GM03348 (cell line): ENCODE results near the gene E4F1.
A peak's percentile ranks its signal among the peaks of the same experiment; 100 is the strongest.
"Not testable (repeated sequence)": the region's sequence is repeated elsewhere in the genome, so short reads cannot be mapped to it uniquely, and the experiment has no call there.

Experiments used
- DNase-seq: peaks from one replicate; pipeline ENCODE4 v3.0.0; 2012; ENCODE audit warnings: low spot score

Gene E4F1

DNA sequence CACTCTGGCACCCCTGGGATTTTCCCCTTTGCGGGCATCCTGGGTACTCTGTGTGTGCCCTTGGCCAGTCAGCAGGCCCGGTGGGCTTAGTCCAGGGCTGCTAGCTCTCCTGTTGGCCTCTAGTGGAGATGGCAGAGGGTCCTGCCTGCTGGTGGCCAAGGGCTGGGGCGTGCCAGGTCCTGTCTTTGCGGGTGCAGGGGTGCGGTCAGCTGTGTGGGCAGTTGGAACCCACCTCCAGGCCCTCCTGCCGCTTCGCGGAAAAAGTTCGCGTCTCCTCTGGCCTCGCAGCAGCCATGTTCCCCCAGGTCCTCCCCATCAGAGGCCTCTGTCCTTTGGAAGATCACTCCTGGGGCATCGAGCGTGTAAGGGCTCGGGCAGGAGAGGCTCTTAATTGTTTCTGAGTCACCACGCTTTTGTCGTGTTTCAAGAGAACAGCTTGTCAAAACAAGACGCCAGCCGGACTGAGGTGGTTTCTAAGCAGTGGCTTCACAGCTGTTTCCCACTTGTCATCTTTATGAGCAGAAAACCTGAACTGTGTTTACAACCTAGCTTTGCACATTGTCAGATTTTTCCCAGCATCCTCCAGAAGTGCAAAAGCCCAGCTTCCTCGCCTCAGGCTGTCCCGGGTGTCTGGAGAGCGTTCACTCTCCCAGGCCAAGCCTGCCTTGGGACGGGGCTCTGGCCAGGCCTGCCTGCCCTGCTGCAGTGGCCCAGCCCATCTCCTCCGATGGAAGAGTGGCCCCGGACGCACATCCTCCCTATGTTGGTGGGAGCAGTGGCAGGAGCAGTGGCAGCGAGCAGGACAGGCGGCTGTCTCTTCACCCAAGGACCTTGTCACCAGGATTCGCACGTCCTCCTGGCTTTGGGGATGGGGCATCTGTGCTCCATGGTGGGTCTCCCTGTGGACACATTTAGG lies 7.9 kb downstream of the E4F1 start:
- no peak for DNase-seq

DNA sequence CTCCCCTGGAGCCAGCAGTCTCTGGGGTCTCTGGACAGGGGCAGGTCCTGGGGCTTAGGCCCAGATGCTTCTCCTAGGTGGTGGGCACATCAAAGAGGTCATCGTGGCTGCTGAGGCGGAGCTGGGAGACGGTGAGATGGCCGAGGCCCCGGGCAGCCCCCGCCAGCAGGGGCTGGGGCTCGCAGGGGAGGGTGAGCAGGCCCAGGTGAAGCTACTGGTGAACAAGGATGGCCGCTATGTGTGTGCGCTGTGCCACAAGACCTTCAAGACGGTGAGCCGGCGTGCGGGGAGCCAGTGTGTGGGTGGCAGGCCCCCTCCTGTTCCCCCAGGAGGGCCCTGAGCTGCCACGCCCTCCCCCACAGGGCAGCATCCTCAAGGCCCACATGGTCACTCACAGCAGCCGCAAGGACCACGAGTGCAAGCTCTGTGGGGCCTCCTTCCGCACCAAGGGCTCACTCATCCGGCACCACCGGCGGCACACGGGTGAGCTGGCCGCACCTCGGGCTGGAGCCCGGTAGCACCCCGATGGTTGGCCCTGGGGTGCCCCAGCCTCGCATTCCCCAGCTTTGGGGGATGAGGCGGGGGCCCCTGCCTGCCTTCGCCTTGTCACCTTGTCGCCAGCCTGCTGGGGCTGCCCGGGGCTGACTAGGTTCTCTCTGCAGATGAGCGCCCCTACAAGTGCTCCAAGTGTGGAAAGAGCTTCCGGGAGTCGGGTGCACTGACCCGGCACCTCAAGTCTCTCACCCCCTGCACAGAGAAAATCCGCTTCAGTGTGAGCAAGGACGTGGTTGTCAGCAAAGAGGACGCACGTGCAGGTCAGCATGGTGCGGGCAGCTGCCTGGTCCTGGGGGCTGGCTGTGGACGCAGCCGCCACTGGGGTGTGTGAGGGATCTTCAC lies 9.0 kb downstream of the E4F1 start:
- no peak for DNase-seq

- no peak for DNase-seq
These were observed 9.8 kb downstream of the E4F1 start for GRCh38 chr16:2233046-2233775.

GRCh38 chr16:2233872-2234812 lies 10.8 kb downstream of the E4F1 start:
- no peak for DNase-seq

DNA sequence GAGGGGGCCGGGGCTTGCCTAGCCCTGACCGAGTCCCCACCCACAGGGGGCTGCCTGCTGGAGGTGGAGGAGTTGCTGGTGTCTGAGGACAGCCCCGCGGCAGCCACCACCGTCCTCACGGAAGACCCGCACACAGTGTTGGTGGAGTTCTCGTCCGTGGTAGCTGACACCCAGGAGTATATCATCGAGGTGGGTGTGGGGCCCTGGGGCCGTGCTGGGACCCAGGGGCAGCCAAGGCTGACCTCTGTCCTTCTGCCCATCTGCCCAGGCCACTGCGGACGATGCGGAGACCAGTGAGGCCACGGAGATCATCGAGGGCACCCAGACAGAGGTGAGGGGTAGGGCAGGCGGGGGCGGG lies 11.4 kb downstream of the E4F1 start:
- DNase-seq, result no peak

GRCh38 chr16:2235234-2235651 lies 11.9 kb downstream of the E4F1 start:
- no peak for DNase-seq

DNA sequence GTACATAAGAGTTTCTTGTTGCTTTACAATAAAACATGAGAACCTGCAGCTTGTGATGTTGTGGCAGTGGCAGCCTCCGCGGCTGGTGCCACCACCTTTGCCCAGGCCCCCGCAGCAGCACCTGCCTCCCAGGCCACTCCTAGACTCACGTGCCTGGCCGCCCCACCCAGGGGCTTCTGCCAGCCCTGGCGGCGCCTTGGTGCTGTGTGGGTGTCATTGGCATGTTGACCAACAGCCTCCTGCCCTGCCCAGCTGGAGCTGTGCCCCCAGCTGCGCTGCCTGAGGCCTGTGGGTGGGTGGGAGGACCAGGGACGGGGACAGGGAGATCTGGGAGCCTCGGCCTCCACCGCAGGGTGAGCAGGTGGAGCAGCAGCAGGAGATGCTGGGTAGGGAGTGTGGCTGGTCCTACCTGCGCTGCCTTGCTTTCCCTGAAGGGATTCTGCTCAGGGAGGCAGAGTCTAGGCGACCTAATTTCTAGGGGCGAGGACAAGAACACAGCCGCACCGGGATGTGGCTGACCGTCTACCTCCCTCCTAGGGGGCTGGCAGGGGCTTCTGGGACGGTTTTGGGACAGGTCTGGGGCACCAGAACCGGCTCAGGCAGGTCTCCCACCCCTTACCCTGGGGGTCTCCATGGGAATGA lies 12.4 kb downstream of the E4F1 start:
- no peak for DNase-seq

DNA sequence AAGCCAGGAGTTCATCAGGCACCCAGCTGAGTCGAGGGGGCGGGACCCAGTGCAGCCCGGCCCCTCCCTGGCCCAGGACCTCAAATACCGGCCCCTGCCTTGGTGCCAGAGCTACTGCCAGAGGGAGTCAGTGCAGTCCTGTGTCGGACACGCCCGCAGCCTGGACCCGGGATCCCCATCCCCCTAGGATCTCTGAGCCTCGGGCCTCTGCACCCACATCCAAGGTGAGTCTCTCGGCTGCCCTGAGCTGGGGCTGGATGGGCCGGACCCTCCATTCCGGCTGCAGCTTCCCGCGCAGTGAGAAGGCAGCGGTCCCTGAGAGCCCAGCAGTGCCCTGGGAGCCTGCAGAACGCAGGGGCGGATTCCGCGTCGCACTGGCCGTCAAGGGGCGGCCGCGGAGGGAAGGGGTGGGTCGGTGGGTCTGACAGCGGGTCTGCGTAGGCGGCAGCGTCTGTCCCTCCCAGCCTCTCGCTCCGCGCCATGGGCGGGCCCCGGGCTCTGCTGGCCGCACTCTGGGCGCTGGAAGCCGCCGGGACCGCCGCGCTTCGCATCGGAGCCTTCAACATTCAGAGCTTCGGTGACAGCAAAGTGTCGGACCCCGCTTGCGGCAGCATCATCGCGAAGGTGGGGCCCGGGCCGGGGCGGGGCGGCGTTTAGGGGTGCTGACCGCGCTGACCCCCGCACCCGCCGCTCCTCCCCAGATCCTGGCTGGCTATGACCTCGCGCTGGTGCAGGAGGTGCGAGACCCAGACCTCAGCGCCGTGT lies 13.1 kb downstream of the E4F1 start, which contains the start of gene DNASE1L2:
Gene DNASE1L2, plus strand, starts transcription at position 108 of the 765 bp plus-strand sequence. Its CDS starts 373 bp downstream, at position 481.
- peak; percentile 72 for DNase-seq

DNA sequence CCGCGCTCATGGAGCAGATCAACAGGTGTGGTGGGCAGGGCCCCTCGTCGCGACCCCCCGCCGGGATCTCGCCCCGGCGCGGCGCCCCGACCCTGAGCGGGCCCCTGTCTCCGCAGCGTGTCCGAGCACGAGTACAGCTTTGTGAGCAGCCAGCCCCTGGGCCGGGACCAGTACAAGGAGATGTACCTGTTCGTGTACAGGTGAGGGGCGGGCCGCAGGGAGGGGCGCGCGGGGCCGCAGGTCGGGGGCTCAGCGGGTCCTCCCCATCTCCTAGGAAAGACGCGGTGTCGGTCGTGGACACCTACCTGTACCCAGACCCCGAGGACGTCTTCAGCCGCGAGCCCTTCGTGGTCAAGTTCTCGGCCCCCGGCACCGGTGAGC lies 13.7 kb downstream of the E4F1 start:
- no peak for DNase-seq

GRCh38 chr16:2237493-2238149 lies 14.2 kb downstream of the E4F1 start:
- DNase-seq, result no peak

- DNase-seq, result no peak
These were observed 14.9 kb downstream of the E4F1 start for GRCh38 chr16:2238150-2238837.

DNA sequence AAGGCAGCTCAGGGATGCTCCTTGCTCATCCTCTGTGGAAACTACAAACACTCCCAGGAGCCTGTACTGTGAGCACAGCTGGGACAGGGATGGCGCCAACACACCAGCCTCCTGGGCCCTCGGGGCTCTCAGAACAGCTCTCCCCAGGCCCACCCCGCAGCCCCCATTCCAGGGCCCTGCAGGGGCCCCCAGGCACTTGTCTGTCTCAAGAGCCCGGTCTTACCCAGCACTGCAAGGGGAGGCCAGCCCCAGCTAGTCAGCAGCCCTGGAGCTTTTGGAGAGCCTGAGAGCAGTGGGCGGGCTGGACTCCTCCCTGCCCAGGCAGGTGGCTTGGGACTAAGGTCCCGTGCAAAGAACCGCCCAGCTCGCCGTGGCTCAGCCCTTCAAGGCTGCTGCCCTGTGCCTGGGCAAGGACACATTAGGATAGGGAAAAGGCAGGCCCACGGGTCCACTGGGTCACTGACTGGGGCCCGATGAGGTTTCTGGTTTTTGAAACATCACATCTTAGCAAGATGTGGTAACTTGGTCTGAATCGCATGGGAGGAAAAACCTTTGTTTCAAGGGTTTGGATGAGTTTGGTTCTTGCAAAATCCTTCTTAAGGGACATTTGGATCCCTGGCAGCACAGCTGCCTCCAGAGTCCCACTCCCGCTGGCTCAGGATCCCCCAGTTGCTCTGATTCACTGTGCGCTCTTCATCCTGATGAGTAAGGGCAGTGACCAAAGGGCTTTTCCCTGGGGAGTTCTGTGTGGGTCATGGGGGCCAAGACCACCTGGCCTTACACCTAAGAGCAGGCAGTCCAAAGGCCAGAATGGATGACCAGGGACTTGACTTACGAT lies 15.7 kb downstream of the E4F1 start:
- no peak for DNase-seq

- not testable (repeated sequence) for DNase-seq
These were observed 16.9 kb downstream of the E4F1 start for GRCh38 chr16:2240331-2240730.

DNA sequence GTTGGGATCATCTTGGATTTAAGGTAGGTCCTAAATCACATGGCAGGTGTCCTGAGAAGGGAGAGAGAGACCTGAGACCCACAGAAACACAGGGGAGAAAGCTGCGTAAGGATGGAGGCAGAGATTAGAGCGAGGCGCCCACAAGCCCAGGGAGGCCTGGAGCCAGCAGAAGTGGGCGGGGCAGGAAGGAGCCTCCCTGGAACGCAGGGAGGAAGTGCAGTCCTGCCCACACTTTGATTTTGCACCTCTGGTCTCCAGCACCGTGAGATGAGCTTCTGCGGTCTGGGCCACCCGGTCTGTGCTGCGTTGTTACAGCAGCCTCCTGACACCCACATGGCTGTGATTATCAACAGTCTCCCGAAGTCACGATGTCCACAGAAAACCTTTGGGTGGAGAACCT lies 19.2 kb downstream of the E4F1 start:
- DNase-seq, result no peak

DNA sequence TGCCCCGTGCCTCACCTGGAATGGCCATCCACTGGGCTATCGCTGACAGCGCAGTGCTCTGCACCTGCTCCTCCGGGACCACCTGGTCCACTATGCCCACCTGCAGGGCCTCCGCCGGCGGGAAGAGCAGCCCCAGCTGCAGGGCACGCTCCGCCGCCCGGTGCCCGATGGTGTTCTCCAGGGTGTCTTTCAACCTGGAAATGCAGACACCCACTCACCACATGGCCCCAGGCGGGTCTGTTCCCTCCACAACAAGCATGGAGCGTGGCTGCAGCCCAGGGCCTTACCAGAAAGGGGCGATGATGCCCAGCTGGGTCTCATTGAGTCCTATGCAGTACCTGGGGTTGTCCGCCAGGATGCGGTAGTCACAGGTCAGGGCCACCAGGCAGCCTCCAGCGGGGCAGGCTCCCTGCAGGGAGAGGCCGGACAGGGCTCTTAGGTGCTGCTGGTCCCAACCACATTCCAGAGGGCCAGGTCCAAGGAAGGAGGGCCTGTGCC lies 19.7 kb downstream of the E4F1 start:
- DNase-seq, result no peak

DNA sequence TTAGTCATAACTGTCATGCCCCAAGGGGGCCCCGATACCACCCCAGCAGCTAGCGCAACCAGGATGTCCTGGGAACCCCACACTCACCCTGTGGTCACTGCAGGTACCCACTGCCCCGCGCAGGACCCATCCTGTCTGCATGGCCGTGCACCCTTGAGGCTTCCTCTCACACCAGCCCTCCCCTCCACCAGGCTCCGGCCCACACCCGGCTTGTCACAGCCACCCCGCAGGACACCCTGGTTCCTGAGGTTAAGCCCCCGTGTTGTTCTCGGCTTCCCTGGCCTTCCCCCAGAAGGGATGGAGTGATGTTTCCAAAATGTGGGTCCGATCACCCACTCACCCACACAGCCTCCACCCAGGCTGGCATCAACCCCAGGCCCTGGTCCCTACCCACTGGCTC lies 20.4 kb downstream of the E4F1 start:
- no peak for DNase-seq

DNA sequence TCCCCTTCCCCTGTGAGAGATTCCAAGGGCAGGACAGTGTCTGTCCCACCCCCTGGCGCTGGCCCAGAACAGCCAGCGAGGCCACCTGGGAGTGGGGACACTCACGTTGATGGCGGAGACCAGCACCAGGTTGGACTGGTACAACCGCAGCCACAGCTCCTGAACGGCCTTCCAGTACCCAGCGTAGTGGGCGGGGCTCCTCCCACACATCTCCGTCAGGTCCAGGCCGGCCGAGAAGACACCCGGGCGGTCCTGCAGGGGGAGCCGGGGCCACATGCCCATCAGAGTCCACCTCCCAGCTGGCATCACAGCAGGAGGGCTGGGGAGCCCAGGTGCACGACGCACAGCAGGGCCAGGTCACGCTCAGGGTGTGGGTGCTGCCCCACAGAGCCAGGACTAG lies 20.9 kb downstream of the E4F1 start:
- no peak for DNase-seq
